Gastroesophageal sphincter (tissue), 4 donors: ENCODE data around the gene RHBDF2. TPM values are rescaled to one million over a fixed set of nuclear protein-coding genes. Genes with fewer than 3 reads are reported as not detected.
A peak's percentile ranks its signal among the peaks of the same experiment; 100 is the strongest.
"Not testable (repeated sequence)": the region's sequence is repeated elsewhere in the genome, so short reads cannot be mapped to it uniquely, and the experiment has no call there.

ENCODE experiments used
- ATAC-seq: fragments of 150-250 bp; one replicate; pipeline ENCODE4 v1.9.1; 2016; ENCODE audit warnings: mild to moderate bottlenecking, moderate library complexity
- H3K27ac ChIP-seq, 4 donors: fragments of 200-600 bp; sonication (generic) in 3 of 4; 1 replicate in 3 of 4; 2 replicates in 1 of 4; pipeline ENCODE4 v1.5.1; 2016 to 2019
- H3K27me3 ChIP-seq: fragments of 200-600 bp; sonication (generic); one replicate; pipeline ENCODE4 v1.5.1; 2019
- H3K36me3 ChIP-seq, 2 donors: fragments of 200-600 bp; sonication (generic); one replicate each; pipeline ENCODE4 v1.5.1; 2019; ENCODE audit warnings: control low read depth in 1 of 2
- H3K4me1 ChIP-seq, 3 donors: fragments of 200-600 bp; sonication (generic); 1 replicate in 2 of 3; 2 replicates in 1 of 3; pipeline ENCODE4 v1.5.1; 2016 to 2019; ENCODE audit warnings: control low read depth in 2 of 3
- H3K4me3 ChIP-seq, 2 donors: fragments of 200-600 bp; sonication (generic); one replicate each; pipeline ENCODE4 v1.5.1; 2019; ENCODE audit warnings: mild to moderate bottlenecking in 1 of 2, moderate library complexity in 1 of 2
- H3K9me3 ChIP-seq, 3 donors: fragments of 200-600 bp; sonication (generic); one replicate each; pipeline ENCODE4 v1.5.1; 2017 to 2019; ENCODE audit warnings: control low read depth in 2 of 3
- EP300 ChIP-seq: sonication (generic); formaldehyde crosslinking; IDR thresholded peaks from one replicate; pipeline ENCODE4 v1.6.1; 2017; ENCODE audit warnings: antibody characterized with exemption, mild to moderate bottlenecking
- POLR2A ChIP-seq, 2 donors: fragments of 450-650 bp; IDR thresholded peaks; one replicate each; pipeline ENCODE4 v1.6.1; 2017; ENCODE audit warnings: antibody characterized with exemption in 2 of 2, mild to moderate bottlenecking in 2 of 2, moderate library complexity in 1 of 2
- POLR2AphosphoS5 ChIP-seq: sonication (generic); formaldehyde crosslinking; IDR thresholded peaks from one replicate; pipeline ENCODE4 v1.6.1; 2017; ENCODE audit warnings: antibody characterized with exemption
- WGBS, 2 donors: methylation state at CpG; one replicate each; pipeline ENCODE4 v1.1.5; 2018; ENCODE audit warnings: low coverage in 1 of 2; 5-methylcytosine and 5-hydroxymethylcytosine counted together
- total RNA-seq, 4 donors: library from RNA; depleted of rRNA; stranded (reverse); fragments of >200 nt; gene quantifications; one replicate each; pipeline ENCODE4 v1.1.0, GENCODE V29; 2016
- TF ChIP-seq, protein P1 (sequence below), 4 experiments: fragments of 200-600 bp in 2 of 4; fragments of 450-650 bp in 2 of 4; sonication (generic) in 1 of 4; IDR thresholded peaks; one replicate each; pipeline ENCODE4 v1.5.1; 2017 to 2019; ENCODE audit warnings: antibody characterized with exemption in 4 of 4, mild to moderate bottlenecking in 2 of 4, moderate library complexity in 2 of 4

The RHBDF2 gene
- total RNA-seq, 4 donors from 2014 or later: 7.3 to 20.5 (median 8.5) TPM

DNA sequence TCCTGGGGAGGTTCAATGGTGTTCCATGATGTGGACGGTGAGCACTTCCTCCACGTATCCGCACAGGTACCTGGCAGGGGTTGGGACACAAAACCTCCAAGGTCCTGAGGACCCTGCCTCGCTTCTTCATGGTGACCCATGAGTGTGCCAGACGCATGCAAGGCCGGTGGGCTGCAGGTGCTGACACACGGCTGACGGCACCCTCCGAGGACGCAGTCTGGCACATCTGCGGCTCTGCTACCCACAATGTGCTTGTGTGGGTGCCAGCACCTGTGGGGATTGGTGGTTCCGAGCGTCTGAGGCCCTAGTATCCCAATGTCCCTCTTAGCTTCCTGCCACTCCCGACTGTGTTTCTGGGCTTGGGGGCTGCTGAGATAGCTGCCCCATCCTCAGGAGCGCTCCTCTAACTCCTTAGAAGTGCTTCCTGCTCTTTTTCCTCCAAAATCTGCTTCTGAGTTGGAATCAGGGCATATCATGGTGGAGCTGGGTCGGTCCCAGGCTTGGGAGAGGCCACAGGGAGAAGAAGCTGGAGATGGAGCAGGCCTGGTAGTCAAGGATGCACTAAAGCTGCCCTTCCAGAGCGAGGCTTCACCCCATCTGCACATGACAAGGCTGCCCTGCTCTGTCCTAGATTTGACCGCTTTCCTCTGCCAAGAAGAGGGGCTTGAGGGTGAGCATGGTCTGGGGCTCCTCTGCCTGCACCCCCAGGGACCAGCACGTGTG, 34.7 kb upstream of the RHBDF2 start:
- peak overlapping the region in 1 of 2 donors; percentile 56 for H3K4me3 ChIP-seq
- H3K36me3 ChIP-seq: no peaks in the 10 kb centered on the region
- peaks cover 50% of the 10 kb centered on the region for H3K27me3 ChIP-seq
- H3K27ac ChIP-seq: peak overlapping the region in 3 of 4 donors; percentile 69 to 86 (median 76)
- peaks cover 0 to 77% (median 39%) of the 10 kb centered on the region in 3 donors for H3K4me1 ChIP-seq
- ATAC-seq: no peak
- no peak for TF ChIP-seq POLR2A (IDR thresholded peaks at IDR 0.05)
- no peak for TF ChIP-seq POLR2AphosphoS5
- TF ChIP-seq EP300: no peak
- TF ChIP-seq, protein P1, sequence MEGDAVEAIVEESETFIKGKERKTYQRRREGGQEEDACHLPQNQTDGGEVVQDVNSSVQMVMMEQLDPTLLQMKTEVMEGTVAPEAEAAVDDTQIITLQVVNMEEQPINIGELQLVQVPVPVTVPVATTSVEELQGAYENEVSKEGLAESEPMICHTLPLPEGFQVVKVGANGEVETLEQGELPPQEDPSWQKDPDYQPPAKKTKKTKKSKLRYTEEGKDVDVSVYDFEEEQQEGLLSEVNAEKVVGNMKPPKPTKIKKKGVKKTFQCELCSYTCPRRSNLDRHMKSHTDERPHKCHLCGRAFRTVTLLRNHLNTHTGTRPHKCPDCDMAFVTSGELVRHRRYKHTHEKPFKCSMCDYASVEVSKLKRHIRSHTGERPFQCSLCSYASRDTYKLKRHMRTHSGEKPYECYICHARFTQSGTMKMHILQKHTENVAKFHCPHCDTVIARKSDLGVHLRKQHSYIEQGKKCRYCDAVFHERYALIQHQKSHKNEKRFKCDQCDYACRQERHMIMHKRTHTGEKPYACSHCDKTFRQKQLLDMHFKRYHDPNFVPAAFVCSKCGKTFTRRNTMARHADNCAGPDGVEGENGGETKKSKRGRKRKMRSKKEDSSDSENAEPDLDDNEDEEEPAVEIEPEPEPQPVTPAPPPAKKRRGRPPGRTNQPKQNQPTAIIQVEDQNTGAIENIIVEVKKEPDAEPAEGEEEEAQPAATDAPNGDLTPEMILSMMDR (IDR thresholded peaks at IDR 0.05): no peak
- WGBS, 2 donors: 96 to 100% methylated on average over 2 to 5 of the region's 19 CpGs
- H3K9me3 ChIP-seq: no peaks in the 10 kb centered on the region

DNA sequence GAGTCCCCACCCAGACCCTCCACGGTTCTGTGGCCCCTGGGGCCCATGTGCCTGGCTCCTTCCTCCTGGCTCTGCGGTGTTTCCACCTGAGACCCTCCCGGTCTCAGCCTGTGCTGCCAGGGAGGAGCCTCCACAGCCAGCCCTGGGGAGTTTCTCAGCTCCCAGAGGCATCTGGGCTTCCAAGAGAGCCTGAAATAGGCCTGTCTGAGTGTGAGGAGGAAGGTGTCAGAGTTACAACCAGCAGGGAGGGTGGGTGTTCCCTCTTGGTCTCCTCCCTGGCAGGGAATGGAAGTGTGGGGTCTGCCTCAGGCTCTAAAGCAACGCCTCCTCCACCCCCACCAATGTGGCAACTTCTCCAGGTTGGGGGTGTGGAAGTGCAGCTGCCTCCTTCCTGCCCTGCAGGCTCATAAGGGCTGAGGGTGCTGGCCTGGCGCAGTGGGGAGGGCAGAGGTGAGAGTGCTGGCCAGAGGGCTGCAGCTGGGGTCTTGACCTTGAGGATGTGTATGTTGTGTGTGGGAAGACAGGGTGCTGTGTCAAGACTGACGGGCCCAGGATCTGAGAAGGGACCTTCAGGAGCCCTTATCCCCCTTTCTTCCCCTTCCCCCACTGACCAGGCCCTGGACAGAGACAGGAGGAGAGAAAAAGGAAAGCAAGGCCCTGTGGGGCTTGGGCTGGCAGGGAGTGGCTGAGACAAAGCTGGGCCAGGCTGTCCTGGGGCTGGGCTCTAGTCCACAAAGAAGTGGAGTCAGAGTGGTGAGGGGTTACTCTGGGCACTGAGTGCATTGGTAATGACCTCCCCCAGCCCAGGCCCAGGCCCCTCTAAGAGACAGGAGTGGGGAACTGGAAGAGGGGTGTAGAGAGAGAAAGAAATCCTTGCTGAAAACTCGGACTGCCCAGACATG, 33.9 kb upstream of the RHBDF2 start:
- H3K4me3 ChIP-seq: peak overlapping the region in 1 of 2 donors; percentile 56
- WGBS, 2 donors: 86% methylated on average over 1 of the region's 7 CpGs; no CpG with 5 or more reads in 1 of the 2 donors

DNA sequence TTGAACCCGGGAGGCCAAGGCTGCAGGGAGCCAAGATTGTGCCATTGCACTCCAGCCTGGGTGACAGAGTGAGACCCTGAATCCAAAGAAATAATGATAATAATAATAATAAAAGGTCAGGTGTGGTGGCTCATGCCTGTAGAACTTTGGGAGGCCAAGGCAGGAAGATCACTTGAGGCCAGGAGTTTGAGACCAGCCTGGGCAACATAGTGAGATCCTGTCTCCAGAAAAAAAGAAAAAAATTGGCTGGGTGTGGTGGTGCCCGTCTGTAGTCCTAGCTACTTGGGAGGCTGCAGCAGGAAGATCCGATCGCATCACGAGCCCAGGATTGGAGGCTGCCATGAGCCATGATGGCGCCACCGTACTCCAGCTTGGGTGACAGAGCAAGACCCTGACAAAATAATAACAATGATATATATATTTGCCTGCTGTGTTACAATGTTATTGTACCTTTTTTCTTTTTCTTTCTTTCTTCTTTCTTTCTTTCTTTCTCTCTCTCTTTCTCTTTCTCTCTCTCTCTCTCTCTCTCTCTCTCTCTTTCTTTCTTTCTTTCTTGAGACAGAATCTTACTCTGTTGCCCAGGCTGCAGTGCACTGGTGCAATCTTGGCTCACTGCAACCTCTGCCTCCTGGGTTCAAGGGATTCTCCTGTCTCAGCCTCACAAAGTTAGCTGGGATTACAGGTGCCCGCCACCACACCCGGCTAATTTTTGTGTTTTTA, 32.6 kb upstream of the RHBDF2 start:
- H3K27ac ChIP-seq, H3K9me3 ChIP-seq, H3K36me3 ChIP-seq, H3K4me3 ChIP-seq, ATAC-seq: not testable (repeated sequence)
- WGBS, 2 donors: 92 to 97% methylated on average over 6 to 8 of the region's 9 CpGs
- Histone ChIP-seq H3K27me3 (peaks cover 51% of the 10 kb centered on the region), H3K4me1 (peaks cover 0 to 77% (median 51%) of the 10 kb centered on the region in 3 donors)

More for the DNA sequence above, 33.9 kb upstream of the RHBDF2 start:
- H3K9me3 ChIP-seq: no peaks in the 10 kb centered on the region
- no peaks in the 10 kb centered on the region for H3K36me3 ChIP-seq
- H3K27ac ChIP-seq: peak overlapping the region in 3 of 4 donors; percentile 69 to 86 (median 76)
- peaks cover 50% of the 10 kb centered on the region for H3K27me3 ChIP-seq
- H3K4me1 ChIP-seq: peaks cover 0 to 77% (median 41%) of the 10 kb centered on the region in 3 donors
- no peak for TF ChIP-seq POLR2AphosphoS5
- TF ChIP-seq POLR2A (IDR thresholded peaks at IDR 0.05): no peak
- TF ChIP-seq EP300: no peak
- TF ChIP-seq, protein P1 (IDR thresholded peaks at IDR 0.05): no peak
- ATAC-seq: no peak

GRCh38 chr17:76532072-76532651, 30.9 kb upstream of the RHBDF2 start:
- Histone ChIP-seq H3K27me3 (peaks cover 50% of the 10 kb centered on the region), H3K9me3 (no peaks in the 10 kb centered on the region), H3K4me1 (peaks cover 0 to 77% (median 53%) of the 10 kb centered on the region in 3 donors), H3K36me3 (no peaks in the 10 kb centered on the region), H3K4me3 (no peak overlapping the region), H3K27ac (peak overlapping the region in 3 of 4 donors; percentile 84 to 94 (median 87))
- TF ChIP-seq POLR2AphosphoS5: no peak
- TF ChIP-seq, protein P1 (IDR thresholded peaks at IDR 0.05): no peak
- no peak for TF ChIP-seq EP300
- TF ChIP-seq POLR2A (IDR thresholded peaks at IDR 0.05): no peak
- WGBS, 2 donors: 84 to 100% methylated on average over 1 to 7 of the region's 8 CpGs
- no peak for ATAC-seq
